Esophagus squamous epithelium (tissue), 5 donors: Measurements from ENCODE around the gene SPG11. TPM values are rescaled to one million over a fixed set of nuclear protein-coding genes. Genes with fewer than 3 reads are reported as not detected.
"Not testable (repeated sequence)": the region's sequence is repeated elsewhere in the genome, so short reads cannot be mapped to it uniquely, and the experiment has no call there.

Experiments used
- DNase-seq: peaks from one replicate; lab custom pipeline; 2025; lab: John Stamatoyannopoulos, UW
- H3K27ac ChIP-seq, 4 donors: fragments of 200-600 bp; sonication (generic); one replicate each; pipeline ENCODE4 v1.5.1; 2016 to 2019; ENCODE audit warnings: mild to moderate bottlenecking in 1 of 4
- H3K27me3 ChIP-seq, 4 donors: fragments of 200-600 bp; sonication (generic); 1 replicate in 3 of 4; 2 replicates in 1 of 4; pipeline versions ENCODE4 v1.5.1 to v1.6.0; 2017 to 2021; ENCODE audit warnings: antibody characterized with exemption in 1 of 4
- H3K36me3 ChIP-seq, 3 donors: fragments of 200-600 bp; sonication (generic); one replicate each; pipeline ENCODE4 v1.5.1; 2016 to 2019
- H3K4me1 ChIP-seq, 3 donors: fragments of 200-600 bp; sonication (generic); one replicate each; pipeline ENCODE4 v1.5.1; 2017 to 2019
- H3K4me3 ChIP-seq, 4 donors: fragments of 200-600 bp; sonication (generic); 1 replicate in 3 of 4; 2 replicates in 1 of 4; pipeline ENCODE4 v1.5.1; 2016 to 2019; ENCODE audit warnings: mild to moderate bottlenecking in 2 of 4, moderate library complexity in 1 of 4
- H3K9me3 ChIP-seq, 3 donors: fragments of 200-600 bp; sonication (generic); one replicate each; pipeline ENCODE4 v1.5.1; 2016 to 2019
- CTCF ChIP-seq, 6 experiments: fragments of 450-650 bp in 4 of 6; fragments of 200-600 bp in 2 of 6; sonication (generic) in 2 of 6; IDR thresholded peaks; one replicate each; pipeline ENCODE4 v1.5.1; 2016 to 2019; ENCODE audit warnings: antibody characterized with exemption in 6 of 6, mild to moderate bottlenecking in 4 of 6, moderate library complexity in 4 of 6
- POLR2A ChIP-seq, 4 donors: fragments of 450-650 bp; IDR thresholded peaks; one replicate each; pipeline ENCODE4 v1.6.1; 2017; ENCODE audit warnings: antibody characterized with exemption in 4 of 4, mild to moderate bottlenecking in 4 of 4, moderate library complexity in 3 of 4
- WGBS, 2 donors: methylation state at CpG; one replicate each; pipeline ENCODE4 v1.1.5; 2018; 5-methylcytosine and 5-hydroxymethylcytosine counted together
- intact Hi-C: fragments of 100-400 bp; cut with DNase I; formaldehyde crosslinking; loops from one replicate; pipeline ENCODE4 v1.15.0; 2022
- total RNA-seq, 4 donors: library from RNA; depleted of rRNA; stranded (reverse); fragments of >200 nt; gene quantifications; one replicate each; pipeline ENCODE4 v1.1.0, GENCODE V29; 2016
- donor health status: DM: yes; HTN: yes; CAD: no.

The SPG11 gene
- total RNA-seq, 4 donors from 2014 or later, result 43.9 to 84.3 (median 50.0) TPM

- intact Hi-C loops, result no loop called here
- Histone ChIP-seq H3K4me3 (no peak overlapping the region), H3K4me1 (peaks cover 4 to 31% (median 7%) of the 10 kb centered on the region in 3 donors), H3K27me3 (no peaks in the 10 kb centered on the region), H3K9me3 (no peaks in the 10 kb centered on the region), H3K36me3 (peaks cover 0 to 14% (median 0%) of the 10 kb centered on the region in 3 donors), H3K27ac (no peak overlapping the region)
- no peak for DNase-seq
- TF ChIP-seq POLR2A (IDR thresholded peaks at IDR 0.05), result no peak
- TF ChIP-seq CTCF (IDR thresholded peaks at IDR 0.05), result no peak
- WGBS, 2 donors, result 84 to 94% methylated on average over 3 of the region's 3 CpGs
These were observed 130.8 kb downstream of the SPG11 start for GRCh38 chr15:44532689-44533088.

GRCh38 chr15:44532275-44532674, 131.2 kb downstream of the SPG11 start:
- H3K4me1 ChIP-seq, result peaks cover 4 to 30% (median 7%) of the 10 kb centered on the region in 3 donors
- H3K27me3 ChIP-seq, H3K9me3 ChIP-seq, DNase-seq, intact Hi-C loops, H3K27ac ChIP-seq, H3K4me3 ChIP-seq: not testable (repeated sequence)
- peaks cover 0 to 17% (median 0%) of the 10 kb centered on the region in 3 donors for H3K36me3 ChIP-seq
- 80 to 95% methylated on average over 3 to 4 of the region's 5 CpGs for WGBS, 2 donors

GRCh38 chr15:44530653-44531052, 132.8 kb downstream of the SPG11 start:
- Histone ChIP-seq H3K4me1 (peaks cover 3 to 26% (median 4%) of the 10 kb centered on the region in 3 donors), H3K27ac (no peak overlapping the region), H3K4me3 (no peak overlapping the region), H3K27me3 (no peaks in the 10 kb centered on the region), H3K36me3 (peaks cover 0 to 23% (median 0%) of the 10 kb centered on the region in 3 donors), H3K9me3 (no peaks in the 10 kb centered on the region)
- DNase-seq, result no peak
- no peak for TF ChIP-seq CTCF (IDR thresholded peaks at IDR 0.05)
- TF ChIP-seq POLR2A (IDR thresholded peaks at IDR 0.05), result no peak
- intact Hi-C loops, result no loop called here
- WGBS, 2 donors, result 88 to 95% methylated on average over 3 of the region's 3 CpGs

GRCh38 chr15:44529864-44530604, 133.4 kb downstream of the SPG11 start:
- intact Hi-C loops, result no loop called here
- H3K4me3 ChIP-seq, result no peak overlapping the region
- no peak overlapping the region for H3K27ac ChIP-seq
- no peaks in the 10 kb centered on the region for H3K27me3 ChIP-seq
- peaks cover 0 to 19% (median 0%) of the 10 kb centered on the region in 3 donors for H3K4me1 ChIP-seq
- TF ChIP-seq CTCF (IDR thresholded peaks at IDR 0.05) (no peak), POLR2A (IDR thresholded peaks at IDR 0.05) (no peak)
- no peaks in the 10 kb centered on the region for H3K9me3 ChIP-seq
- 73 to 79% methylated on average over 10 of the region's 10 CpGs for WGBS, 2 donors
- H3K36me3 ChIP-seq, result peaks cover 0 to 27% (median 0%) of the 10 kb centered on the region in 3 donors
- DNase-seq, result no peak

GRCh38 chr15:44527241-44527640, 136.2 kb downstream of the SPG11 start:
- peaks cover 0 to 46% (median 0%) of the 10 kb centered on the region in 3 donors for H3K36me3 ChIP-seq
- H3K4me3 ChIP-seq, result no peak overlapping the region
- no peak for DNase-seq
- no peaks in the 10 kb centered on the region for H3K9me3 ChIP-seq
- WGBS, 2 donors, result 78 to 86% methylated on average over 2 of the region's 2 CpGs
- TF ChIP-seq CTCF (IDR thresholded peaks at IDR 0.05) (no peak), POLR2A (IDR thresholded peaks at IDR 0.05) (no peak)
- intact Hi-C loops, result no loop called here
- H3K27ac ChIP-seq, result no peak overlapping the region
- H3K4me1 ChIP-seq, result no peaks in the 10 kb centered on the region
- H3K27me3 ChIP-seq, result no peaks in the 10 kb centered on the region
